Posterior vena cava (tissue), 2 donors: ENCODE measurements around the gene ABCB8. TPM values are rescaled to one million over a fixed set of nuclear protein-coding genes. Genes with fewer than 3 reads are reported as not detected.
A peak's percentile ranks its signal among the peaks of the same experiment; 100 is the strongest.

Source experiments
- DNase-seq: peaks from one replicate; pipeline ENCODE4 v3.0.0-alpha.2; 2020; ENCODE audit warnings: low spot score
- intact Hi-C, 2 donors: fragments of 100-400 bp; cut with DNase I; formaldehyde crosslinking; loops; one replicate each; pipeline versions ENCODE4 v1.14.1 to v1.14.2; 2022 to 2023
- long read RNA-seq, 2 donors: library from polyadenylated mRNA; unstranded; transcript quantifications; one replicate each; pipeline ENCODE4 v2.0.0, GENCODE V29; 2020 to 2021
- total RNA-seq, 2 donors: library from RNA; stranded (reverse); fragmentation: NEBNext Ultra II Directional; extraction: Animal tissue kit (Norgen Biotek cat#: 25700); gene quantifications; one replicate each; pipeline ENCODE4 v1.2.1, GENCODE V29; 2021
- donor health status: DM: yes; HTN: yes; CAD: no.
- donor health status: DM: yes; HTN: yes; CAD: no.

ABCB8 gene
- total RNA-seq = 10 to 100 TPM; 19.2 to 24.5 TPM
- long read RNA-seq, donor 1, full-length matches to known transcripts = 8 of 15 reads
- long read RNA-seq, donor 1, partial matches to known transcripts = 4 of 15 reads
- long read RNA-seq, donor 1, other reads (novel, unspliced or antisense) = 3 of 15 reads
- long read RNA-seq, donor 2, full-length matches to known transcripts = 13 of 29 reads
- long read RNA-seq, donor 2, partial matches to known transcripts = 6 of 29 reads
- long read RNA-seq, donor 2, other reads (novel, unspliced or antisense) = 10 of 29 reads

- peak; percentile 99 for DNase-seq
- intact Hi-C loops = no loop called here
These were observed at the start of gene ABCB8 for GRCh38 chr7:151028131-151028947. ABCB8 (plus strand) TSS chr7:151028450; CDS start chr7:151028516, 66 bp downstream.

- intact Hi-C loops = loop anchor here in 1 of 2 donors (10.0 kb wide), 1 partner anchor 195 kb away; no protein-coding TSS in a partner anchor
- DNase-seq = no peak
These were observed 48.4 kb upstream of the ABCB8 start for GRCh38 chr7:150979713-150980390.

- DNase-seq = no peak
- intact Hi-C loops = loop anchor here in 1 of 2 donors (10.0 kb wide), 1 partner anchor 196 kb away; no protein-coding TSS in a partner anchor
These were observed 47.6 kb upstream of the ABCB8 start for GRCh38 chr7:150980663-150981062.

GRCh38 chr7:150981644-150982043, 46.6 kb upstream of the ABCB8 start:
- intact Hi-C loops = loop anchor here in 1 of 2 donors (10.0 kb wide), 1 partner anchor 197 kb away; no protein-coding TSS in a partner anchor
- no peak for DNase-seq

GRCh38 chr7:150982351-150982750, 45.9 kb upstream of the ABCB8 start:
- intact Hi-C loops = loop anchor here in 1 of 2 donors (10.0 kb wide), 1 partner anchor 198 kb away; no protein-coding TSS in a partner anchor
- DNase-seq = no peak

GRCh38 chr7:150983893-150984368, 44.3 kb upstream of the ABCB8 start:
- DNase-seq = no peak

GRCh38 chr7:150986099-150986512, 42.1 kb upstream of the ABCB8 start:
- DNase-seq = no peak
- intact Hi-C loops = loop anchor here in 1 of 2 donors (2.0 to 10.0 kb wide), 2 partner anchors 85 to 201 kb away; no protein-coding TSS in a partner anchor

More at GRCh38 chr7:150983893-150984368, 44.3 kb upstream of the ABCB8 start:
- intact Hi-C loops = loop anchor here in 1 of 2 donors (10.0 kb wide), 1 partner anchor 199 kb away; no protein-coding TSS in a partner anchor

- no peak for DNase-seq
- intact Hi-C loops = loop anchor here in 1 of 2 donors (2.0 to 10.0 kb wide), 2 partner anchors 86 to 202 kb away; no protein-coding TSS in a partner anchor
These were observed 41.7 kb upstream of the ABCB8 start for GRCh38 chr7:150986556-150986955.

- intact Hi-C loops = loop anchor here (2.0 to 10.0 kb wide), 2 partner anchors 90 to 204 kb away; no protein-coding TSS in a partner anchor
- DNase-seq = peak; percentile 89
These were observed 39.7 kb upstream of the ABCB8 start for GRCh38 chr7:150988230-150989226.

GRCh38 chr7:150989456-150989855, 38.8 kb upstream of the ABCB8 start:
- intact Hi-C loops = loop anchor here (2.0 to 10.0 kb wide), 2 partner anchors 91 to 205 kb away; no protein-coding TSS in a partner anchor
- DNase-seq = no peak

- intact Hi-C loops = no loop called here
- DNase-seq = no peak
These were observed 37.6 kb upstream of the ABCB8 start, which contains the start of gene NOS3 for GRCh38 chr7:150990416-150991186. NOS3 (plus strand) TSS chr7:150991017; CDS start chr7:150993804, 2,787 bp downstream.

GRCh38 chr7:150992051-150992640, 36.1 kb upstream of the ABCB8 start:
- intact Hi-C loops = no loop called here
- no peak for DNase-seq

GRCh38 chr7:150992833-150993302, 35.4 kb upstream of the ABCB8 start:
- intact Hi-C loops = no loop called here
- no peak for DNase-seq

- intact Hi-C loops = no loop called here
- DNase-seq = no peak
These were observed 34.7 kb upstream of the ABCB8 start for GRCh38 chr7:150993511-150993910.

GRCh38 chr7:150994141-150994837, 34.0 kb upstream of the ABCB8 start:
- intact Hi-C loops = no loop called here
- DNase-seq = no peak
